GM21367 (cell line): ENCODE data around the gene FAAP100.

Source experiments
- ATAC-seq: cut with Tn5 transposase; IDR thresholded peaks from one replicate; pipeline ENCODE4 v1.9.1; 2021; ENCODE audit not compliant: unreplicated experiment

The FAAP100 gene

GRCh38 chr17:81492202-81492601, 60.0 kb downstream of the FAAP100 start:
- ATAC-seq: no peak

DNA sequence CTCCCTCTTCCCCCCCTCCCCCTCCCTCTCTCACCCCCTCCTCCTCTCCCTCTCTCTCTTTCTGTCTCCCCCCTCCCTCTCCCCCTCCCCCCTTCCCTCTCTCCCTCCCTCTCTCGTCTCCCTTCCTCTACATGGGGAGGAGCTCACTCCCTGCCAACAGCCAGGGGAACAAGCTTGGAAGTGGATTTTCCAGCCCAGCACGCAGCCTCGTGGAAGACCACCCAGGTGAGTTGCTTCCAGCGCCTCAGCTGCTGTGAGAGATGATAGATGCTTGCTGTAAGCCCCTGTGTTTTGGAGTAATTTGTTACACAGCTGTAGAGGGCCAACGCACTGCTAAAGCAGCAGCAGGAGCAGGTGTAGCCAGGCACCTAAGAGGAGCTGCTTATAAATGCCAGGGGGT, 60.4 kb downstream of the FAAP100 start:
- ATAC-seq: no peak

DNA sequence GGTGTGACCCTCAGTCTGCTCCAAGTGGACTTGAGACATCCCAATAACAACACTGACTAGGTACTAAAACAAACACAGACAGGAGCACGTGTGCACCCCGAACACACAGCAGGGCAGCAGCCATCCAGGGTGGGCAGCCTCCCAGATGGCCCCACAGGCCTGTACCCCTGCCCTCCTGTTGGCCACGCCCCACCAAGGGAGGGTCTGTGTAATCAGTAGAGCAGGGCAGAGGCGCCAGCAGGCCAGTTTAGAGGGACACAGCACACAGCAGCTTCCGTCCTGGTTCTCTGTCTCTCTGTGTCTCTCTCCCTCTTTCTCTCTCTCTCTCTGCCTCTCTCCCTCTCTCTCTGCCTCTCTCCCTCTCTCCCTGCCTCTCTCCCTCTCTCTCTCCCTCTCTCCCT, 61.0 kb downstream of the FAAP100 start:
- ATAC-seq: no peak

DNA sequence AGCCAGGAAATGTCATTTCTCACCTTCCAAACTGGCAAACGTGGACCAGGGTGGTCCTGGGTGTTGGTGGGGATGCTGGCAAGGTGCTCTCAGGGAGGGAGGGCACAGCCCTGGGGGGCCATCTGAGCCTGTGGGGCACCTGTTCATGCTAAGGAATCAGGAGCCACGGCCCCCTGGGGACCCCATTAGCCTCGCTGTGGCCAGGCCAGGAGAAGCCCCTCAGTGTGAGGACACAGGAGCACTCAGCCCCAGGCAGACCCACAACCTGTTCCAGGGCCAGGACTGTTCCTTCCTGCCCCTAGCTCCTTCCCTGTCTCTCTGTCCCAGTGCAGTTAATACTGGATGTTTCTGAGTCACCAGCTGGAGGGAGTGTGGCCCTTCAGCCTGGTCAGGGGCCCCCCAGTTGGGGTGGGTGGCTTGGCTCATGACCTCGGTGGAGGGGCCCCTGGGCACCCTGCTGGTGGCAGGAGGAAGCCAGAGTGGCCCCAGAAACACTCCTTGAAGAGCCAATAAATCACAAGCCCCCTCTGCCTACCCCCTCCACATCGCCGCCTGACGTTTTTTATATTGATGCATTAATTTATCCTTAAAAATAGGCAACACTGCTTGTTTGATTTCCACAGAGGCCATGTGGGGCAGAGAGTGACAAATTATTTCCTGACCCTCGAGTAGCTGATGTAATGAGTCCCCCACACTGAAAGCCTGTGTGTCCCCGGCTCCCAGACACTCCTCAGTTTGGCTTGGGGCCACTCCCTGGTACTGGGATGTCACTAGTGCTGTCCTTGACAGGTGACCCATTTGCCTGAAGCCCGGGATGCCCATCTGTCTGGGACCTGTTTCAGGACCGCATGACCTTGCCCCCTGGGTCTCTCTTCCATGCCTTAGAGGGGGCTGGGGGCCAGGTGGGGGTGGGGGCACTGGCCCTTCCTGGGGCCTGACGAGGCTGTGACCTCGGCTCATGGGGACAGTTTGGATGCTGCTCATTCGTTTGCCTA, 61.9 kb downstream of the FAAP100 start:
- no peak for ATAC-seq
